Subcutaneous adipose tissue (tissue), 4 donors: ENCODE data around the gene GPR153. TPM values are rescaled to one million over a fixed set of nuclear protein-coding genes. Genes with fewer than 3 reads are reported as not detected.

Experiments
- total RNA-seq, 4 donors: library from RNA; depleted of rRNA; stranded (reverse); fragments of >200 nt; gene quantifications; one replicate each; pipeline ENCODE4 v1.1.0, GENCODE V29; 2016
- TF ChIP-seq, protein P1 (sequence below): fragments of 450-650 bp; IDR thresholded peaks from one replicate; pipeline ENCODE4 v1.5.1; 2016; ENCODE audit warnings: low read depth, mild to moderate bottlenecking, control low read depth, antibody characterized with exemption, moderate library complexity

GPR153 gene
- total RNA-seq, 4 donors from 2014 or later, result 8.2 to 37.9 (median 16.0) TPM

DNA sequence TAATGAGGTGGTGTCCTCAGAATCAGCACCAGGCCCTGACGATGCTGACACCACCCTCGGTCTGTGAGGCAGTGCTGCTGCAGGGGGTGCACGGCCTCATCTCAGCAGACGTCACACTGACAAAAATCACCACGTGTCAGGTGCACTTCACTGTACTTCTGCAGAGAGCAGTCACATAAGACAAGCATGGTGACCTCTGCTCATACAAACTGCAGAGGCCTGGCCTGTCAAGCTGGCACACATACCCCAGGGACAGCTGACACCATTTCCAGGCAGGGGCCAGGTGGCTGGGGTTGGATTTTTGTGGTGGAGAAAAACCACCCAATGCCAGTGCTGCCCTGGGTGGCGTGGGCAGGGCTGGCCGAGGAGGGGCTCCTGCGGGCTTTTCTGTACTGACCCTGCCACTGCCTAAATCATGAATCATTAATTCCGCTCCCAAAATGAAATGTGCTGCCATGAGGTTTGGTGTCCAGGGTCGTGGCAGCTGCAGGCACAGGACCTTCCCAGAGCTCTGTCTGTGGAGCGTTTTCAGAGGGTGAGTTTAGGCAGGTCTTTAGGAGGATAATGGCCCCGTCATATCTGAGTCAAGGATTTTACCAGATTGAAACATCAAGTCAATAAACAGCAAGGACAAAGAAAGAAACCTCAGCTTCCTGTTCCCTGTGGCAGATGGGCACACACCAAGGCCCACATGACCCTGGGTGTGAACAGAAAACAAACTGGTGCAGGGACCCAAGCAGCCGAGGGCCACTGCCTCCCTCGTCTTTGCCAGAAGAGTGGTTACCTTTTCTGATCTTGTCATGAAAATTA, 33.4 kb upstream of the GPR153 start:
- TF ChIP-seq, protein P1, sequence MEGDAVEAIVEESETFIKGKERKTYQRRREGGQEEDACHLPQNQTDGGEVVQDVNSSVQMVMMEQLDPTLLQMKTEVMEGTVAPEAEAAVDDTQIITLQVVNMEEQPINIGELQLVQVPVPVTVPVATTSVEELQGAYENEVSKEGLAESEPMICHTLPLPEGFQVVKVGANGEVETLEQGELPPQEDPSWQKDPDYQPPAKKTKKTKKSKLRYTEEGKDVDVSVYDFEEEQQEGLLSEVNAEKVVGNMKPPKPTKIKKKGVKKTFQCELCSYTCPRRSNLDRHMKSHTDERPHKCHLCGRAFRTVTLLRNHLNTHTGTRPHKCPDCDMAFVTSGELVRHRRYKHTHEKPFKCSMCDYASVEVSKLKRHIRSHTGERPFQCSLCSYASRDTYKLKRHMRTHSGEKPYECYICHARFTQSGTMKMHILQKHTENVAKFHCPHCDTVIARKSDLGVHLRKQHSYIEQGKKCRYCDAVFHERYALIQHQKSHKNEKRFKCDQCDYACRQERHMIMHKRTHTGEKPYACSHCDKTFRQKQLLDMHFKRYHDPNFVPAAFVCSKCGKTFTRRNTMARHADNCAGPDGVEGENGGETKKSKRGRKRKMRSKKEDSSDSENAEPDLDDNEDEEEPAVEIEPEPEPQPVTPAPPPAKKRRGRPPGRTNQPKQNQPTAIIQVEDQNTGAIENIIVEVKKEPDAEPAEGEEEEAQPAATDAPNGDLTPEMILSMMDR, result no peak

DNA sequence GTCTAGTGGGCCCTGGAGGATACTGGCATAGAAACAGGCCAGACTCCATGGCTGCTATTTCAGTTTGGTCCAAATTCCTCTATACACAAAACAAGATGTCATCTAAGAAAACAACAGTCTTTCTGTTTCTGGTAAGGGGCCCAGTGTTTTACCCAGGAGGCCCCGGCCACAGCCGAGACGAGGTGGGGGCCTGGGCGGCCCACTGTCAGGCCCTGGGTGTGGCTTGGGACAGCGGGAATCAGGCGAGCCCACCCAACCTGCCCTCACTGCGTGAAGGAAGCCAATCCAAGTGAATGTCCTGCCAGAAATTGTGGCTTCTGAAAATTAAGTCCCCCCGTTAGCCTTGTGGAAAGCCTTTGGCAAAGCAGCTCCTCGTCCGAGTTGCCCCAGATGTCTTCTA, 31.2 kb upstream of the GPR153 start:
- TF ChIP-seq, protein P1, result no peak

DNA sequence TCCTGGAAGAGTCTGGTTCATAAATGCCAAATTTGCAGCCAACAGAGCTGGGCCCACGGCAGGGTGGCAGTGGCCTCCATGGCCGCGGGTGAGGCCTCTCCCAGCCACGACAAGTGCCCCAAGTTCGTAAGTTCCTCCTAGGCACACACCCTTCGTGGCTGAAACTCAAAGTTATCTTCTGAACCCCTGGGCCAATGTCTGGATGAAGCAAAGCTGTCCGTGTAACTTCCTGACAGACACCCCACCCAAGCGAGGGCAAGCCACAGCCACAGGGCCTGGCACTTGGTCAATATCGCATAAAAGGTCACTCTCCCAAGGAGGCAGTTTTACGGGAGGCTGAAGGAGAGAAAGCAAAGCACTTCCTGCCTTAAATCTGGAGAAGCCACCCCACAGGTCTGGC, 27.8 kb upstream of the GPR153 start:
- TF ChIP-seq, protein P1, result no peak

DNA sequence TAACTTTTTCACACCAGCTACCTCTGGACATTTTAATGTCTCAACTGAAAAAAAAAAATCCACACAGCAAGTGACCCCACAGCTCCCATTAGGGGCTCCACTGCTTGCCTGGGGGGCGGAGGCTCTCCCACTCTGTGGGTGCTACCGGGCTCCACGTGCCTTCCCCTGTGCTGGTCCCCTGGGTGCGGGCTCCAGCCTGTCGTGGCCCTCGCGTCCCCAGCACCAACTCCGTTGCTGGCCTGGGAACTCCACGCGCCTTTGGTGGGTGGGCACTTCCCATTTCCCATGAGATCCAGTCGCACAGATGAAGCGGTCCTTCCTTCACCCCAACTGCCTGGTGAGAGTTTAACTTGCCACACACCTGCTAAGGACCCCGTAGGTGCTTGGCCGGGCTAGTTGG, 27.1 kb upstream of the GPR153 start:
- TF ChIP-seq, protein P1, result no peak

DNA sequence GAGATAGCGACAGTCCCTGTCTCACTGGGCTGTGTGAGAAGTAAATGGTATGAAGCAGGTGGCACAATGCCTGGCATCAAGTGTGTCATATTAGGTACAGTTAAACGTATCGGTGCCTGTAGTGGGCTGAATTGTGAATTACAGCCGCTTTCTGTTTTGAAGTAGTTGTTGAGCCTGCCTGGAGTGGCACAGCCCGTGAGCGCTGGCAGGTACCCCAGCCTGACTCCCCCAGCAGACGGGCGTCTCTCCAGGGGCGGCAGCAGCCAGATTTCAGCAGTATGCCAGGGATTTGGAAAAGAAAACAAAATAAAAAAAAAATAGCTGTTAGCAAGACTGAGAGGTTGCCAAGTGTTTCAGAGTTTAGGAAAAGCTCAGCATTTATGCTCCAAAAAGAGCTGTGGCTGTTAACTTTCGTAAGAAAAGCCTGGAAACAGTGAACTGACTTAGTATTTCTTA, 26.6 kb upstream of the GPR153 start:
- TF ChIP-seq, protein P1, result no peak

DNA sequence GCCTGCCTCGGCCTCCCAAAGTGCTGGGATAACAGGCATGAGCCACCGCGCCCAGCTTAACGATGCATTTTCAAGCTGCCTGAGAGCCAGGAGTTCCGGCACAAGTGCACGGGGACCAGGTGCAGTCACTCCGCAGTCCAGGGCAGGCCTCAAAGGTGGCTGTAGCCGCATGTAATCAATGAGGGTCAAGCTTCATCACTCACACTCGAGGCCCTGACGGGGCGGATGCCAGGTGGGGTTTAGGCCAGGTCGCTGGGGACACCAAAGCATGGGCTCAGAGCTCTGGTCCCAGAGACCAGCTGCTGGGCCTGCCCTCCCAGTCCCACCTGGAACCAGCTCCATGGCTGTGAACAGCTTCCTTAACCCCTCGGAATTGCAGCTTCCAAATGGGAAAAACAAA, 26.1 kb upstream of the GPR153 start:
- TF ChIP-seq, protein P1, result no peak

DNA sequence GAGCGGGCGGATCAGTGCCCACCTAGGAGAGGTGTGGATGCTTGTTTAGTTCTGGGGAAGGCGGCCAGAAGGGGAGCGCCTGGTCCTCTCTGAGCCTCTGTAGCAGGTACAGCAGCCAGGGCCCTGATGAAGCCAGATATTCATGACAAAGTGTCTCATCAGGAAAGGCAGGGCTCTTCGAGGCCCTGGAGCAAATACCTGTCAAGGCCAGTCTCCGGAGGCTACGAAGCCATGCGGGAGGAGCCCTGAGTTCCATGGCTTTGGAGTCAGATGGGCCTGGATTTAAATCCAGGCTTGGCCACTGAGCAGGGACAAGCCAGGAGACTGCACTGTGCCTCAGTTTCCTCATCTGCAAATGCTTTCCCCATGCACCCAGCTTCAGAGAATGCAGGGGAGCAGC, 25.4 kb upstream of the GPR153 start:
- TF ChIP-seq, protein P1, result no peak
